GM21825 (cell line): ENCODE measurements around the gene MEGF6.

Source experiments
- ATAC-seq: cut with Tn5 transposase; IDR thresholded peaks from one replicate; pipeline ENCODE4 v1.9.1; 2021; ENCODE audit warnings: mild to moderate bottlenecking, moderate library complexity; ENCODE audit not compliant: unreplicated experiment

The MEGF6 gene

DNA sequence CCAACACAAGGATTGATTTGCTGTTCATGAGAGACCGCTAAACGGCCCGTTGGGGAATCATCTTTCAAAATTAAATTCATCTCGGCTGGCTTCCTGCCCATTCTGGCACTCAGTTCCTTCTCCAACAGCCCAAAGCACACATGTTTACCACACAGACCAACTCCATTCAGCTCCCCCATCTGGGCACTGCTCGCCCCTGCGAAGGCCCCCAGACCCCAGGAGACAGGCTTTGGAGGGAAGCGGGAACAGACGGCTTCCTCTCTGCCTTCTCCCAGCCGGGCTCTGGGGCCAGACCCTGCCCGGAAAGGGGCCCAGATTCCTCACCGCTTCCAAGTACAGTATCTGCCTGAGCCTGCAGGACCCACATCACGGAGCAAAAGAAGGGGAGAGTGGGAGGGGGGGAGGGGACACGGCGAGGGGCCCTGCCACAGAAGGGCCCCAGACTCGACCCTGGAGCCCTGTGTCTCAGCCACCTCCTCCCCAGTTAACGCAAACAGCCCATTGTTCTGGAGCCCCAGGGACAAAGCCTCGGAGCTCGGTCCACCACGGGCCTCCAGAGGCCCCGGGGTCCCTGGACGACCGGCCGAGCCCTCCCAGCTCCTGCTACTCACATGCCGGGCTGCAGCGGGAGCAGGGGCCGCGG, 660 bp downstream of the MEGF6 start:
- ATAC-seq, result no peak

DNA sequence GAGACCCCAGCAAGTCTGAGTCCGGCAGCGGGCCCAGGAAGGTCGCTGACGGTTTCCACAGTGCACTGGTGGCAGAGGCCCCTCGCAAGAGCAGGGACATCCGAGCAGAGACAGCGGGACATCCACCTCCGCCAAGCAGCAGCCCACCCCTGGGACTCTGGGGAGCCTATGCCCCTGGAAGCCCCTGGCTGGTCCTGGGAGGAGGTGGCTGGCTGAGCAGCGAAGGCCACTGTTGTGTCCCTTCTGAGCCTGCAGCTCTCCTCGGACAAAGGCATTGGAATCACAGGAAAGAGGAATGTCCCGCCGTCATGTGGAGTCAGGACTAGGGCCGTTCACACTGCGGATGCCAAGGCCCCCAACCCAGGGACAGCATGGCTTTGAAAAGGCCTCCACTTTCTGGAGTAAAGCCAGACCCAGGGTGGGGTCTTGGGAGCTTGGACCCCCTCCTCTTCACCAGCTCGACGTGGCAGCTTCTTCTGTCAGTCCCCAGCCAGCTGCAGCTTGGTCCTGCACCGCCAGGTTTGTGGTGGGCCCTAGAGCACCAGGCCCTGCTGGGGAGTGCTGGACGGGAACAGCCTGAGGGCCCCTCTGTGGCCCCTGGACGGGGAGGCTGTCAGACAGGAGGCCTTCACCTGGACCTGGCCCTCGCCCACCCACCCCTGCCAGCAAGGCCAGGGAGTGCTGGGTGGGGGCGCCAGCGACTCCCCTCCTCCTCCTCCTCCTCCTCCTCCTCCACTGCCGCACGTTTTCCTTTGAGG, 1.4 kb downstream of the MEGF6 start:
- ATAC-seq, result no peak

DNA sequence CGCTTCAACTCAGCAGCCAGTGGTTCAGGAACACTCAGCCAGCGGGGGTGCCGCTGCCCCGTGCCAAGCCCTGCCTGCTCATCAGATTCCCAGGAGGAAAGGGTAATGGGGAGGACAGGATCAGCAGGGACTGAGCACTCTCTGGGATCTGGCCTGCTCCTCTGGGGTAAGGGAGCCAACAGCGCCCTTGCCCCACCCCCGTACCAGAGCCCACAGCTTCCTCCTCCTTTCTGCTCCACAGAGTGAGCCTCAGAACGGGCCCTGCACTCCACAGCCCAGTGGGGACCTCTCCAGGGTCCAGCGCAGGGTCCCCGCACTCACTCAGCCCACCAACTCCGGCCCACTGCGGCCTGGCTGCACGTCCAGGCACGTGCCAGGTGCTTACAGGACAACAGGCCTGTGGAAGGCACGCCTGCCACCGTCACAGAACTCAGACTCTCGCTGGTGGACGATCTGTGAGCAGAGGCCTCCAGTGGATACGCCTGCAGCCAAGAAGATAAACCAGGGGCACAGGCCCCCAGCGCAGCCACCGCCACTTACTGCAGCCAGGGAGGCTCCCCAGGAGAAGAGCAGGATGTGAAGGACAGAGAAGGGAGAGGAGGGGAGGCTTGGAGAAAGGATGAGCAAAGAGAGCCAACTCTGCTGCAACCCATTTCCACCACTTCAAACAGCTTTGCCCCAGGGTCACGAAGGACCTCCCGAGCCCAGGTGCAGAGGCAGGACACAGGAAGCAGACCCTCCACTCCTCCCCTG, 2.1 kb downstream of the MEGF6 start:
- ATAC-seq, result no peak

DNA sequence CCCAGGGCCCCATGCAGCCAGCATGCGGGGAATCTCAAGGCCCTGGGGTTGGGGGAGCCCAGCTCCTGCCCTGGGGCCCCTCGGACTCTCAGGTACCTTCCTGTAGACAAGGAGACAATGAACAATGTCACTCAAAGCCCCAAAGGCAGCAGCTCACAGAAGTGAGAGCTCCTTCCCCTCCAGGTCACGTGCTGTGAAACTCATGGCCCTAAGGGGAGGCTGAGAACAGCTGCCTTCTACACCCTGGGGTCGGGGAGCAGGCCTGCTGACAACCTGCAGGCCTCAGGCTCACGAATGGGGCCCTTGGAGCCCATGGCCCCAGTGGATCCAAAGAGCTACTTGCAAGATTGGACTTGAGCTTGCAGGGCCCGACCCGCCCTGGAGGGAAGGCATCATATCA, 3.2 kb downstream of the MEGF6 start:
- no peak for ATAC-seq

DNA sequence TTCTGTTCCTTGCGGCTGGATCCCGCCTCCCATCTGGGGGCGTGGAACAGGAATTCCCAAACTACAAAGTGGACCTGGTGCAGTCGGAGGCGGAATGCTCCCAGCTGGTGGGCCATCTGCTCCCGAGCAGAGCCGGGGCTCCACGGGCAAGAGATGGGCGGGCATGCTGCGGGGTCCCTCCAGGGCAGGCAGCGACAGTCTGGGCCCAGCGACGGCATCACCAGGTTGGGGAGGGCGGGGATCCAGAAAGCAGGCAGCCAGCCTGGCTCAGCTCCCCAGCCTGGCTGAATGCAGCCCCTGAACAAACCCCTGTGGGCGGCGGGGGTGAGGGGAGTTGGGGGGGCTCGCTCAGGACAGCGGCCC, 3.6 kb downstream of the MEGF6 start:
- ATAC-seq, result no peak

DNA sequence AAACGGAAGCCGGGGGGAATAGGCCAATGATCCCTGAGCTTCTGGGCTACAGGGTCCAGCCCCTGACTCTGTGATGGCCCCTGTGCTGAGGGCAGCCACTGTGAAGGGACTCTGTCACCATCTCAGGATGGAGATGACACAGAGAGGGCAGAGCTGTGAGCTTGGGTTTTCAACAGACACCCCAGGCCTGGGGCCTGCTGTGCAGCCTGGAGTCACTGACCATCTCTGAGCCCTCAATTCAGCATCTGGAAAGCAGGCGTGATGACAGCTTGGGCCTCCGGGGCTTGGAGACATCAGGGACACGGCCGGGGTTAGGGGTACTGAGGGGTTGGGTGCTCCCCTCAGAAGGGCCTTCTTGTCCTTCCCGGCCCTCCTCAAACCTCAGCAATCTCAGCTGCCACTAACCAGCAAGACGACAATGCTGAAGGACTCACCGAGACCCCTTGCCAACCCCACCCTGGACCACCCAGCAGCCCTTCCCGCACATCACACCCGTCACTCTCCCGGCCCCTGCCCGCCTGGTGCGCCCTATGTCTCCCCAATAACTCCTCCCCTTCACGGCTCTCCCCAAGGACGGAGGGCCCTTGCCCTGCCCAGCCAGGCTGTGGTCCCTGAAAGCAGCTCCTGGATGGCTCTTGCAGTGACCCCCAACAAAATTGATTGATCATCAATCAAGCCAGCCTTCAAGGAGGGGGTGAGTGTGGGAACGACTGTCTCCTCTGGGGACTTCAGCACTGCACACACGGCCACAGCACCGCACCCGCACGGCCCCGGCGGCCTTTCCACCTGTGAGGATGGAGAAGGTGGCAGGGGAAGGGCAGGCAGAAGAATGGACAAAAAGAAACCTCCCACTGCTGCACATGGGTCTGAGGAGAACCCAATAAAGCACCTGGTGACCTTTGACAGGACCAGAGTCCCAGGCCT, 4.3 kb downstream of the MEGF6 start:
- no peak for ATAC-seq

DNA sequence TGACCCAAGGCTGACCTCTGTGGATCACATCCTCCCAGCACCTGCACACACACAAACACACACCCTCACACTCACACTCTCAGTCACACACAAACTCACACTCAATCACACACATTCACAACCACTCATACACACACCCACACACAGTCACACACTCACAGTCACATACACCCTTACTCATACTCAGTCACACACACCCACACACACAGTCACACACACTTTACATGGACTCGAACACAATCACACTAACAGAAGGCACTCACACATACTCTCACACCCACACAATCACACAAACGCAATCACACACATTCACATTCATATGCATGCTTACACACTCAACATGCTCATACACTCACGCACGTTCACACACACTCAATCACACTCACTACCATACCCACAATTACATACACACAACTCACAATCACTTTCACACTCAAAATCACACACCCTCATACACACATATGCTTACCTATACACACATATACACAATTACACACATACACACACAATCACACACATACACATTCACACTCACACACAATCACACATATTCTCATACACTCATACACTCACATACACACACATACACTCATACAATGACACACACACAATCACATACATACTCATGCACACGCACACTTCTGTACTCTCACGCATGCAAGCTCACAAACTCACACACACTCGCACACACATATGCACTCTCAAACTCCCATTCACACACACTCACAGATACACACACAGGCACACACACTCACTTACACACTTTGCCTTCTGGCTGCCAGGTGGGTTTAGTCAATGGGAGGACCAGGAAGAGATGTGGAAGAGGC, 6.1 kb downstream of the MEGF6 start:
- no peak for ATAC-seq

DNA sequence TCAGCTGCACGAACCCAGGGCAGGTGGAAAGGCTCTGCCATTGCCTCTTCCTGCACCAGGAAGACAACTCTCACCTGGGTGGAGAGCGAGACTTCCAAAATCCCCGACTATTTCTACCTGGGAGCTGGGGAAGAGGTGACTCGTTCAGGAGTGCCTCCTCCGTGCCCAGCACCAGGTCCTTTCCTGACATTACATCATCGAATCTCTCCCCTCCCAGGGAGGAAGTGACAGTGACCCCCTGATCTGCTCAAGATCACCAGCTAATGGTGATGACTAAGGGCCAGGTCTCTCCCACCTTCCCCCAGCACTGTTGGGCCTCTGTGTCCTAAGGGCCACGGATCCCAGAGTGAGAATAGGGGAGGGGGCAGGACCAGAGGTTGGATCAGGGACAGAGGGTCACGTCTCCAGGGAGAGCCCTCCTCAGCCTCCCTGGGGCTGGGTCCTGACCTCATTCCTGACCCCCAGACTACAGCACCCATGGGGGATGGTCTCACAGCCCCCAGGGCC, 6.8 kb downstream of the MEGF6 start:
- ATAC-seq, result no peak

DNA sequence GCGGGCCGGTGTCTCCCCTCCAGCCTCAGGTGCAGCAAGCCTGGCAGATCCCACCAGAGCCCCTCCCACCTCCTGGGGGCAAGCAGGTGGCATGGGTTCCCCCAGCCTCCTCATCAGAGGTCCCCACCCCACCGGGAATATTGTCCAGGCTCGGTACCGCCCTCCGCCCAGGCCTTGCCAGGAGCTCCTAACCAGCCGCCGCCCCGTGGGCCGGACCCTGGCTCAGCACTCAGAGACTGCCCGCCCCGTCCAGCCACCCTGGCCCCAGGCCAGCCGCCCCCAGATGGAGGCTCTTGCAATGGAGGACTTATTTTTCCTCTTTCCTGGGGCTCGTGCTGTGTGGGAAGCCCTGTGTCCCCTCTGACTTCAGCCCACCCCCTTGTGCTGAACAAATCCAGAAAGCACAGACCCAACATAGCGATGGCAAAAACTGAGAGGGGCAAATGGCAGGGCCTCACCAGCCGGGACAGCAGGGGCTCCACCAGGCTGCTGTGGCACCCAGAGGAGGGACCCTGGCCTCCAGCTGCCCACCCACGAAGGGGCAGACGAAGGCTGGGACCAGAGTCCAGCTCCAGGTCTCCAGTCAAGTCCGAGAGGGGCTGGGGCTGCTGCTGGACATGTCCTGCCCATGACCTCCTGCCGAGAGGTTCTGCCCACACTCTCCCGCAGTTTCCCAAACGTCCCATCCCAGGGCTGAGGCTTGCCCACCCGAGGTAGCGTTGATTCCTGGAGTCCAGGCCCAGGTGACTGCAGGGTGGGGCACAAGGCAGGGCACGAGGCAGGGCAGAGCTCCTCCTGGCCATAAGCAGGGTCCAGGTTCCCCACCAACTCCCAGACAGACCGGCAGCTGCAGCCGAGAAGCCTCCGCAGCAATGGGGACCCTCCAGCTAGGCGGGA, 7.5 kb downstream of the MEGF6 start:
- ATAC-seq, result no peak

DNA sequence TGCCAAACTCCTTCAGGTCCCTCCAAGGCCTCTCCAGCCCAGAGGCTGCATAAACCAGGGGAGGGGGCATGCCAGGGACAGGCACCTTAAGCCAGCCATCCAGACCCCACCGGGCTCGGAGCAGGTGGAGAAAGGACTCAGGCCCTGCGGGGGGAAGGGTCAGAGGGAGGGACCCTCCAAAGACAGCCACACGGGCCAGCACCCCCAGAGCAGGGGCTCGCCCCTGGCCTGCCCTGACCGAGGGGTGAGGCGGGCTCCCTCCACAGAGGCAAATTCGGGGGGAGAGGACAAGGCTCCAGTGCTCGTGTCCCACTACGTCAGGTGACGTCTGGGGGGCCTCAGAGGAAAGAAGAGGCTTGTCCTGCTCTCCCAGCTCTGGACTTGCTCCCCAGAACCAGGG, 8.2 kb downstream of the MEGF6 start:
- no peak for ATAC-seq

DNA sequence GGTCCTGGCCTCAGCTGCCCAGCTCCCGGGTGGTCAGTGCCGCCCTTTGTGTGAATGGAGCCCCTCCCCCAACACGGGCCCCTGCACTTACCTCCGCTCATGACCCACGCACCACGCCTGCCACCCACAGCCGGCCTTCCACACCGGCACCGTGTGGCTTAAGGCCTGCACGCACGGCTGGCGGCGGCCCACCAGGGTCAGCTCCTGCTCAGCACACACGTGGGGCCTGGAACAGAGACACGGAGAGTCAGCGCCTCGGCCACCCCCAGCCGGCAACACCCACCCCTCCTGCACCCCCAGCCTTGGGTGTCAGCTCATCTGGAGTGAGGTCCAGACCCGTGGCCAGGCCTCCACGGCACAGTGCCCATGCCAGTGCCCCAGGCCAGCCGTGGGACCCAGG, 8.9 kb downstream of the MEGF6 start:
- no peak for ATAC-seq

DNA sequence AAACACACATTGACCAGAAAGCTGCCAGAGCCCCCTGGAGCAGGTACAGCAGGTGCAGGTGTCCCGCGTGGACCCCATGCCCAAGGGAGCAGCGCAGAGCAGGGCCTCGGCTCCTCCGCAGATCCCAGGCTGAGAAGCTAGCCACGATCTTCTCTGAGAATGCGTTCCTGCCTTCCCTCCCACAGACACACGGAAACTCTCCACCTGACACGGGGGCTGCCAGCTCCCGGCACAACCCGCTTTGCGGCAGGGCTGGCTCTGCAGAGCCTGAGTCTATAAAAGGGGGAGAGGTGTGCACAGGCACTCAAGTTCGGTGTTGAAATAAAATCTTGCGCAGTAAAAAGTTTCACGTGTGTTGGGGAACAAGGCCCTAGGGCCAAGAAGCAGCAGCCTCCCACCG, 9.6 kb downstream of the MEGF6 start:
- ATAC-seq, result no peak

DNA sequence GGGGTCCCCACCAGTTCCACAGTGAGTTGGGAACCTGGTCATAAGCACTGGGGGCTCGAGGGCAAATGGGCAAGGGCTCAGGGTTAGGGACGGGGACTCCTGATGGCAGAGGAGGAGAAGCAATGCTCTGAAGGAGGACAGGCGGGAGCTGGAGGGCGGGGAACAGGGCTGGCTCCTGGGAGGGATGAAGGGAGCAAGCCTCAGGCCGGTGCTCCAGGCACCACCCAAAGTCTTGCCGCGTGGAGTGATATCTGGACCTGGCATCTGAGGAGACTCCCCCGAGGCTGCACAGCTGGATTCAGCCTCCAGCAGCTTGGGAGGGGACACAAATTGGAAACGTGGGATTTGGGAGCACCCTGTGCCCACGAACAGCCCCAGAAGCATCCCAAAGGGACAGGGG, 11.0 kb downstream of the MEGF6 start:
- no peak for ATAC-seq

DNA sequence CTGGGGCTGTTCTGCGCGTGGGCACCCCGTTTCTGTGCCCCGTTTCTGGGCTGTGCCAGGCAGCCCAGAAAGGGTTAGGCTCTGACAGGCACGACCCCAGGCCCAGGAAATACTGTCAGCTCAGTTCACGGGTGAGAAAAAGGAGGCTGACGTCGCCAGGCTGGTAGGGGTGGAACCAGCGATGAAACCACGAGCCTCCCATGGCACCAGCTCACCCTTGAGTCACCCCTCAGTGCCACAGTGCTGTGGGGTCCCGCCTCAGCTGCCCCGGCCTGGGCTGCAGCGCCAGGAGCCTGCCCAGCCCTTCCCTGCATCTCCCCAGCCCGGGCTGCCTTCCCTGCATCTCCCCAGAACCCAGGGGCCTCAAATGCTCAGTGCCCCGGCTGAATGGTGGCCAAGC, 11.5 kb downstream of the MEGF6 start:
- no peak for ATAC-seq

DNA sequence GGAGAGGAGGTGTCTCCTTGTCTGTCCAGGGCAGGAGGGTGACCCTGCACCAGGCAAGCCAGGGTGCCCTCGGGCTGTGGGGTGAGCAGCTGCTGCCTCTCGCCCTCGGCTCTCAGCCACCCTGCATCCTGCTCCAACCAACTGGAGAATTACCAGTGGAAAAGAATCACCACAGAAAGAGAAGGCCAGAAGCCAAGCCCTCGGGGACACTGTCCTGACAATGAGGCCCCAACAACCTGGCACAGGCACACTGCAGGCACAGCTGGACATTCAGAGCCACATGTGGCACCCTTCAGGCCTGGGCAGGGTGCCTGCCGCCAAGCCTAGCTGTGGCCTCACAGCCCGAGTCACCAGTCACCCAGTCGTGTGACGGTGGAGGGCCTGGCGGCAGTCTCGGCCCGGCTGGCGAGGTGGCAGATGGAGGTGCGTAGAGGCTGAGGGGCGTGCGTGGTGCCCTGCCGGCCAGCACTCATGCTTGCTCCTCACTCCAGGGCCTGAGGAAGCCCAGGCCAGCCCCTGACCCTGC, 12.0 kb downstream of the MEGF6 start:
- no peak for ATAC-seq

DNA sequence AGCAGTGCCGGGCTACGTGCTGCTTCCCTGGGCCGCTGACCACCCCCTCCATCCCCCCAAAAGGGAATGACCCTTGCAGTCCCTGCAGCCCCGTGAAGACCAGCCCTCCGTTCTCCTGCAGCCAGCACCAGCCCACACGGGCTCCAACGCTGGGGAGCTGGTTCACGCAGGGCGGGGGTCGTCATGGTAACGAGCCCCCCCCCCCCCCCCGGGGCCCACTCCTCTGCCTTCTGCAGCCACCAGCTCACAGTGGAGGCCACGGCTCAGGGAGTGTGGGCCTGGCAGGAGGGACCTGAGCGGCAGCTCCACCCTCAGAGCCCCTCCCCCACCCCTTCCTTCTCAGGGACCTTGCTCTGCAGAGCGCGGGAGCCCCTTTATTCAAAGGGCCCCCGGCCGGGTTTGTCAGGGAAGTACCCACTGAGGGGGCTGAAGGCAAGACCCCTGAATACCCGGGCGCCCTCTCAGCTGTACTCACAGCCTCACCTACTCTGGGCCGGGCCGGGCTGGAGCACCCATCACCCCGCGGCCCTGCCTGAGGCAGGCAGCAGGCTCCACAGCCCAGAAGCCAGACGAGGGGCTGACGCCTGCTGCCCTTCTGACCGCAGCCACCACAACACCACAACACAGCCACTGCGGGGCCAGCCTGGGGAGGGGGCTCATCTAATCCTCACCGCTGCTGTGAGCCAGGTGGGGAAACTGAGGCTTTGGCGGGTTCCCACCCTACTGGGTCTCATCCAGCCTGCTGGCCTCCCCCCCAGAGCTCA, 12.6 kb downstream of the MEGF6 start:
- ATAC-seq, result no peak

DNA sequence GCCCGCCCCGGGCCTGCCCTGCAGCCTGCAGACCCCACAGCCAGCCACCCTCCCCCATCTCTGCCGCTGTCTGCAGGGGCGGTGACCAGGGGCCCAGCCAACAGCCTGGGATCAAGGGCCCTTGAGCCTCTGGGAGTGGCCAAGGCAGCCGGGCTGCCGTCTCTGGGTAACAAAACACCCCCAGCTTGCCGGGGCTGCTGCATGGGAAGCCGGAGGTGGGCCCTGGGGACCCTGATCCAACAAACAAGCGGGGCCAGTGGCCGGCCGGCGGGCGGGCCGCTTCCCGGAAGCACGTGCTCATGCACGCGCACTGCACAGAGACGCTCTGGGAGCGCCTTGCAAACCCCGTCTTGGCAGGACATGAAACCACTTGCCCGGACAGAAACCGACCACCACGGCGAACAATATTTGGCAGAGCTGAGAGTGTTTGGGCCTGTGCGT, 13.2 kb downstream of the MEGF6 start:
- no peak for ATAC-seq

DNA sequence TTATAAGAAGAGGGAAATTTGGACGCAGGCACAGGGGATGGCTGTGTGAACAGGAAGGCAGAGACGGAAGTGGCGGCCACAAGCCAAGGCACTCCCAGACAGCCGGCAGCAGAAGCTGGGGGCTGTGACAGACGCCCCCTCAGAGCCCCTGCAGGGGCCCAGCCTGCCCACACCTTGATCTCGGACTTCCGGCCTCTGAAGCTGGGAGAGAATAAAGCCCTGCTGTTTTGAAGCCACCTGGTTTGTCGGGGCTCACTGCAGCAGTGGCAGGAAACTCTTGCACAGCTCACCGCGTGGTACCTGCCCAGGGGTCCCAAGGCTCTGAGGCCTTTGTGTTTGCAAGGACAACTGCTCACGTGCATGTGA, 13.7 kb downstream of the MEGF6 start:
- ATAC-seq, result no peak
